GM12878 (cell line): ENCODE results near the gene CLECL1. TPM values are rescaled to one million over a fixed set of nuclear protein-coding genes. Genes with fewer than 3 reads are reported as not detected.
A peak's percentile ranks its signal among the peaks of the same experiment; 100 is the strongest.

Source experiments
- BACH1 ChIP-seq: fragments of 450-650 bp; IDR thresholded peaks from 2 replicates; pipeline ENCODE4 v1.6.1; 2017; ENCODE audit warnings: mild to moderate bottlenecking, borderline replicate concordance
- EED ChIP-seq: sonication (generic); IDR thresholded peaks from 2 replicates; pipeline ENCODE4 v1.6.1; 2016; ENCODE audit warnings: antibody characterized with exemption, low read depth
- HDAC2 ChIP-seq: fragments of 200-600 bp; sonication (generic); IDR thresholded peaks from 2 replicates; pipeline ENCODE4 v1.6.1; 2017
- HDGF ChIP-seq: fragments of 450-650 bp; IDR thresholded peaks from 2 replicates; pipeline ENCODE4 v1.6.1; 2016; ENCODE audit warnings: antibody characterized with exemption
- MEF2A ChIP-seq: IDR thresholded peaks from 2 replicates; pipeline ENCODE4 v1.6.1; 2011; ENCODE audit warnings: low read depth, mild to moderate bottlenecking, low read length, moderate library complexity; ENCODE audit not compliant: insufficient read depth
- MTA2 ChIP-seq: fragments of 450-650 bp; IDR thresholded peaks from 2 replicates; pipeline ENCODE4 v1.6.1; 2016; ENCODE audit warnings: low read depth, mild to moderate bottlenecking, moderate library complexity
- MTA3 ChIP-seq: IDR thresholded peaks from 2 replicates; pipeline ENCODE4 v1.6.1; 2012; ENCODE audit warnings: low read length, inconsistent platforms, borderline replicate concordance
- NFIC ChIP-seq: IDR thresholded peaks from 2 replicates; pipeline ENCODE4 v1.6.1; 2012; ENCODE audit warnings: low read depth, mild to moderate bottlenecking, inconsistent platforms, low read length, moderate library complexity
- RELA ChIP-seq: fragments of 450-650 bp; IDR thresholded peaks from 2 replicates; pipeline ENCODE4 v1.8.0; 2014; ENCODE audit warnings: borderline replicate concordance; ENCODE audit not compliant: partially characterized antibody
- RUNX3 ChIP-seq: IDR thresholded peaks from 2 replicates; pipeline ENCODE4 v1.6.1; 2012; ENCODE audit warnings: low read length, inconsistent platforms
- SRF ChIP-seq, 2 experiments: IDR thresholded peaks; 2 replicates each; pipeline ENCODE4 v1.6.1; 2011; ENCODE audit warnings: low read depth in 2 of 2, low read length in 2 of 2, mild to moderate bottlenecking in 1 of 2, moderate library complexity in 1 of 2
- TARDBP ChIP-seq: IDR thresholded peaks from 2 replicates; pipeline ENCODE4 v1.6.1; 2016; ENCODE audit warnings: borderline replicate concordance
- YY1 ChIP-seq: IDR thresholded peaks from 2 replicates; pipeline ENCODE4 v1.6.1; 2011; ENCODE audit warnings: low read depth, mild to moderate bottlenecking, low read length
- ZNF384 ChIP-seq: IDR thresholded peaks from 2 replicates; pipeline ENCODE4 v1.6.1; 2012; ENCODE audit warnings: low read depth, mild to moderate bottlenecking, low read length, improper control_type of control experiment, borderline replicate concordance
- polyA plus RNA-seq, 11 experiments: library from polyadenylated mRNA; depleted of rRNA in 4 of 11; unstranded in 6 of 11; stranded (reverse) in 5 of 11; fragments of >200 nt; fragmentation: Nextera tagmentation in 4 of 11; fragmentation: Illumina TruSeq in 1 of 11; extraction: Ambion mirVana in 4 of 11; extraction: Trizol in 1 of 11; gene quantifications; 1 replicate in 1 of 11; 2 replicates in 10 of 11; pipeline versions ENCODE4 v1.2.1 to v1.2.3, GENCODE V29; 2011 to 2016; ENCODE audit warnings: inconsistent platforms in 2 of 11, missing spikeins in 2 of 11, low read depth in 1 of 11
- total RNA-seq, 4 experiments: library from RNA; depleted of rRNA in 3 of 4; stranded (reverse); fragments of >200 nt in 3 of 4; fragmentation: Illumina TruSeq in 1 of 4; extraction: Trizol in 1 of 4; gene quantifications; 2 replicates each; pipeline versions ENCODE4 v1.2.1 to v1.2.3, GENCODE V29; 2013 to 2021

CLECL1 gene
- total and polyA plus RNA-seq, 10 of the 15 experiments (the other 5 are each of a cell fraction or from before 2014, with no cell fraction given): 4.6 to 56.5 (median 46.4) TPM

DNA sequence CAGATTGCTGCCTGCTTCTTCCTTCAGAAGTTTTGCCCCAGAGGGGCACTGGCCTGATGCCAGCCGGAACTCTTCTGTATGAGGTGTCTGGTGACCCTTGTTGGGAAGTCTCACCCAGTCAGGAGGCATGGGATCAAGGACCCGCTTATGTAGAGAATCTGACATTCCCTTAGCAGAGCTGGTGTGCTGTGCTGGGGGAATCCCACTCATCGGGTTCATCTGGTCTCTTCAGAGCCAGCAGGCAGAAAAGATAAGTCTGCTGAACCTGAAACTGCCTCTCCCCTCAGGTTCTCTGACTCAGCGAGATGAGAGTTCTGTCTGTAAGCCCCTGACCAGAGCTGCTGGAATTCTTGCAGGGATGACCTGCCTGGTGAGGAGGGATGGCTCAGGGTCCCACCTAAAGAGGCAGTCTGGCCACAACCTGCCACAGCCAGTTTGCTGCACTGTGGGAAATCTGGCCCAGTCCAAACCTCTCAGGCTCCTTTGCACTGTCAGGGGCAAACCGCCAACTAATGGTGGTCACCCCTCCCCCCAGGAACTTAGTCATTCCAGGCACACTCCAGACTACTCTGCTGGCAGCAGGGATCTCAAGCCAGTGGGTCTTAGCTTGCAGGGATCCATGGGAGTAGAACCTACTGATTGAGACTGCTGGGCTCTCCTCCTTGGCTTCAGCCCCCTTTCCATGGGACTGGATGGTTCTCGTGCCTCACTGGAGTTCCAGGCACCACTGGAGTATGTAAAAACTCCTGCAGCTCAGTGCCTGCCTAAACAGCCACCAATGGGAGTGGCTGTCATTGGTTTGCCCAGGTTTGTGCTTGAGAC, 59.3 kb downstream of the CLECL1 start (continued):
- 0 out of 2 replicates have a peak, but pooled peaks have one; percentile 41 for TF ChIP-seq BACH1
- TF ChIP-seq TARDBP: peak; percentile 6; the same call in 1 of the 2 replicates
- TF ChIP-seq EED: peak; percentile 88
- no peak for TF ChIP-seq HDAC2
- TF ChIP-seq RUNX3: peak; percentile 96
- TF ChIP-seq MTA2: no peak
- TF ChIP-seq RELA: no peak
- TF ChIP-seq HDGF: no peak
- 0 out of 2 replicates have a peak, but pooled peaks have one; percentile 36 for TF ChIP-seq MEF2A
- peak in 1 of 2 experiments; percentile 5; a peak in 1 of 4 replicates for TF ChIP-seq SRF (IDR thresholded peaks at IDR 0.05; ENCODE audit: low read depth in 2 of 2, low read length in 2 of 2)
- peak; percentile 21; the same call in 1 of the 2 replicates for TF ChIP-seq YY1
- TF ChIP-seq NFIC: peak; percentile 88
- no peak; the same call in 1 of the 2 replicates for TF ChIP-seq MTA3
- TF ChIP-seq ZNF384: no peak

Other genes starting within 250 kb of the CLECL1 start
Only the 7 nearest of the 8 such genes appear.
- gene KLRB1, start 125.2 kb downstream of the CLECL1 start, total RNA-seq (2014; rRNA removed): not detected in 2 replicates
- gene KLRB1, start 125.2 kb downstream of the CLECL1 start, total RNA-seq (2014; rRNA removed; fragmentation: Illumina TruSeq; extraction: Trizol): not detected in 2 replicates
- not detected in 2 replicates for gene KLRB1, start 125.2 kb downstream of the CLECL1 start, total RNA-seq (2021)
- gene KLRB1, start 125.2 kb downstream of the CLECL1 start, polyA plus RNA-seq (2011; rRNA removed): not detected in 2 replicates
- not detected in 2 replicates for gene KLRB1, start 125.2 kb downstream of the CLECL1 start, polyA plus RNA-seq (2014; fragmentation: Illumina TruSeq; extraction: Trizol)
- gene KLRB1, start 125.2 kb downstream of the CLECL1 start, polyA plus RNA-seq (2014; fragmentation: Nextera tagmentation; extraction: Ambion mirVana): not detected
- gene KLRB1, start 125.2 kb downstream of the CLECL1 start, polyA plus RNA-seq (2014; rRNA removed): not detected in 2 replicates
- not detected for gene KLRB1, start 125.2 kb downstream of the CLECL1 start, polyA plus RNA-seq (2016; fragmentation: Nextera tagmentation; extraction: Ambion mirVana)
- 14.9 and 16.1 TPM in 2 replicates for gene CLEC2D, start 63.4 kb downstream of the CLECL1 start, total RNA-seq (2014; rRNA removed)
- 14.4 and 16.2 TPM in 2 replicates for gene CLEC2D, start 63.4 kb downstream of the CLECL1 start, total RNA-seq (2014; rRNA removed; fragmentation: Illumina TruSeq; extraction: Trizol)
- gene CLEC2D, start 63.4 kb downstream of the CLECL1 start, total RNA-seq (2021): 15.4 and 15.5 TPM in 2 replicates
- gene CLEC2D, start 63.4 kb downstream of the CLECL1 start, polyA plus RNA-seq (2011; rRNA removed): 4.6 and 6.2 TPM in 2 replicates
- gene CLEC2D, start 63.4 kb downstream of the CLECL1 start, polyA plus RNA-seq (2014; fragmentation: Illumina TruSeq; extraction: Trizol): 16.5 and 29.1 TPM in 2 replicates
- gene CLEC2D, start 63.4 kb downstream of the CLECL1 start, polyA plus RNA-seq (2014; fragmentation: Nextera tagmentation; extraction: Ambion mirVana): 10 to 100 TPM; 29.8 TPM
- 14.8 and 14.9 TPM in 2 replicates for gene CLEC2D, start 63.4 kb downstream of the CLECL1 start, polyA plus RNA-seq (2014; rRNA removed)
- 10 to 100 TPM; 25.4 to 27.5 TPM for gene CLEC2D, start 63.4 kb downstream of the CLECL1 start, polyA plus RNA-seq (2016; fragmentation: Nextera tagmentation; extraction: Ambion mirVana)
- gene CD69, start 27.8 kb upstream of the CLECL1 start, total RNA-seq (2014; rRNA removed): 15.0 and 23.3 TPM in 2 replicates
- gene CD69, start 27.8 kb upstream of the CLECL1 start, total RNA-seq (2014; rRNA removed; fragmentation: Illumina TruSeq; extraction: Trizol): 18.2 and 21.8 TPM in 2 replicates
- gene CD69, start 27.8 kb upstream of the CLECL1 start, total RNA-seq (2021): 10.8 and 12.4 TPM in 2 replicates
- 156 and 338 TPM in 2 replicates for gene CD69, start 27.8 kb upstream of the CLECL1 start, polyA plus RNA-seq (2011; rRNA removed)
- 10.3 and 22.3 TPM in 2 replicates for gene CD69, start 27.8 kb upstream of the CLECL1 start, polyA plus RNA-seq (2014; fragmentation: Illumina TruSeq; extraction: Trizol)
- gene CD69, start 27.8 kb upstream of the CLECL1 start, polyA plus RNA-seq (2014; fragmentation: Nextera tagmentation; extraction: Ambion mirVana): 10 to 100 TPM; 32.9 to 55.7 TPM
- gene CD69, start 27.8 kb upstream of the CLECL1 start, polyA plus RNA-seq (2014; rRNA removed): 7.9 and 15.0 TPM in 2 replicates
- 1 to 10 TPM; 7.3 to 8.0 TPM for gene CD69, start 27.8 kb upstream of the CLECL1 start, polyA plus RNA-seq (2016; fragmentation: Nextera tagmentation; extraction: Ambion mirVana)
- not detected in 2 replicates for gene KLRF1, start 94.4 kb upstream of the CLECL1 start, total RNA-seq (2014; rRNA removed)
- gene KLRF1, start 94.4 kb upstream of the CLECL1 start, total RNA-seq (2014; rRNA removed; fragmentation: Illumina TruSeq; extraction: Trizol): 0.18 TPM in 1 of 2 replicates, not detected in the other
- gene KLRF1, start 94.4 kb upstream of the CLECL1 start, total RNA-seq (2021): not detected in 2 replicates
- 2.0 and 4.9 TPM in 2 replicates for gene KLRF1, start 94.4 kb upstream of the CLECL1 start, polyA plus RNA-seq (2011; rRNA removed)
- gene KLRF1, start 94.4 kb upstream of the CLECL1 start, polyA plus RNA-seq (2014; fragmentation: Illumina TruSeq; extraction: Trizol): 0.13 TPM in 1 of 2 replicates, not detected in the other
- gene KLRF1, start 94.4 kb upstream of the CLECL1 start, polyA plus RNA-seq (2014; fragmentation: Nextera tagmentation; extraction: Ambion mirVana): under 1 TPM in 1 of 2 experiments, not detected in 1; 0.18 TPM
- gene KLRF1, start 94.4 kb upstream of the CLECL1 start, polyA plus RNA-seq (2014; rRNA removed): 0.27 TPM in 1 of 2 replicates, not detected in the other
- not detected for gene KLRF1, start 94.4 kb upstream of the CLECL1 start, polyA plus RNA-seq (2016; fragmentation: Nextera tagmentation; extraction: Ambion mirVana)
- 7.1 and 10.7 TPM in 2 replicates for gene CLEC2B, start 136.3 kb upstream of the CLECL1 start, total RNA-seq (2014; rRNA removed)
- gene CLEC2B, start 136.3 kb upstream of the CLECL1 start, total RNA-seq (2014; rRNA removed; fragmentation: Illumina TruSeq; extraction: Trizol): 13.4 and 13.6 TPM in 2 replicates
- 6.8 and 8.0 TPM in 2 replicates for gene CLEC2B, start 136.3 kb upstream of the CLECL1 start, total RNA-seq (2021)
- gene CLEC2B, start 136.3 kb upstream of the CLECL1 start, polyA plus RNA-seq (2011; rRNA removed): 21.5 and 41.5 TPM in 2 replicates
- gene CLEC2B, start 136.3 kb upstream of the CLECL1 start, polyA plus RNA-seq (2014; fragmentation: Illumina TruSeq; extraction: Trizol): 15.0 and 23.0 TPM in 2 replicates
- 10 to 100 TPM; 18.5 to 21.6 TPM for gene CLEC2B, start 136.3 kb upstream of the CLECL1 start, polyA plus RNA-seq (2014; fragmentation: Nextera tagmentation; extraction: Ambion mirVana)
- 7.4 and 9.5 TPM in 2 replicates for gene CLEC2B, start 136.3 kb upstream of the CLECL1 start, polyA plus RNA-seq (2014; rRNA removed)
- gene CLEC2B, start 136.3 kb upstream of the CLECL1 start, polyA plus RNA-seq (2016; fragmentation: Nextera tagmentation; extraction: Ambion mirVana): 10 to 100 TPM in 1 of 2 experiments, 1 to 10 TPM in 1; 8.7 to 10.6 TPM
- gene KLRF2, start 148.4 kb upstream of the CLECL1 start, total RNA-seq (2014; rRNA removed): not detected in 2 replicates
- 0.32 TPM in 1 of 2 replicates, not detected in the other for gene KLRF2, start 148.4 kb upstream of the CLECL1 start, total RNA-seq (2014; rRNA removed; fragmentation: Illumina TruSeq; extraction: Trizol)
- gene KLRF2, start 148.4 kb upstream of the CLECL1 start, total RNA-seq (2021): not detected in 2 replicates
- gene KLRF2, start 148.4 kb upstream of the CLECL1 start, polyA plus RNA-seq (2011; rRNA removed): 2.1 and 2.9 TPM in 2 replicates
- 0.15 TPM in 1 of 2 replicates, not detected in the other for gene KLRF2, start 148.4 kb upstream of the CLECL1 start, polyA plus RNA-seq (2014; fragmentation: Illumina TruSeq; extraction: Trizol)
- under 1 TPM; 0.20 to 0.32 TPM for gene KLRF2, start 148.4 kb upstream of the CLECL1 start, polyA plus RNA-seq (2014; fragmentation: Nextera tagmentation; extraction: Ambion mirVana)
- not detected in 2 replicates for gene KLRF2, start 148.4 kb upstream of the CLECL1 start, polyA plus RNA-seq (2014; rRNA removed)
- gene KLRF2, start 148.4 kb upstream of the CLECL1 start, polyA plus RNA-seq (2016; fragmentation: Nextera tagmentation; extraction: Ambion mirVana): not detected
- gene CLEC2A, start 199.3 kb upstream of the CLECL1 start, total RNA-seq (2014; rRNA removed): not detected in 2 replicates
- gene CLEC2A, start 199.3 kb upstream of the CLECL1 start, total RNA-seq (2014; rRNA removed; fragmentation: Illumina TruSeq; extraction: Trizol): not detected in 2 replicates
- gene CLEC2A, start 199.3 kb upstream of the CLECL1 start, total RNA-seq (2021): not detected in 2 replicates
- not detected in 2 replicates for gene CLEC2A, start 199.3 kb upstream of the CLECL1 start, polyA plus RNA-seq (2011; rRNA removed)
- gene CLEC2A, start 199.3 kb upstream of the CLECL1 start, polyA plus RNA-seq (2014; fragmentation: Illumina TruSeq; extraction: Trizol): not detected in 2 replicates
- gene CLEC2A, start 199.3 kb upstream of the CLECL1 start, polyA plus RNA-seq (2014; fragmentation: Nextera tagmentation; extraction: Ambion mirVana): not detected
- gene CLEC2A, start 199.3 kb upstream of the CLECL1 start, polyA plus RNA-seq (2014; rRNA removed): not detected in 2 replicates
- not detected for gene CLEC2A, start 199.3 kb upstream of the CLECL1 start, polyA plus RNA-seq (2016; fragmentation: Nextera tagmentation; extraction: Ambion mirVana)